VCaP (cell line): ENCODE data around the gene UBA52.
A peak's percentile ranks its signal among the peaks of the same experiment; 100 is the strongest.

ENCODE experiments used
- H3K27ac ChIP-seq: fragments of 450-650 bp; 2 replicates; pipeline ENCODE4 v1.5.1; 2017
- CTCF ChIP-seq: fragments of 450-650 bp; conservative IDR thresholded peaks from 2 replicates; pipeline ENCODE4 v1.5.1; 2017; ENCODE audit warnings: mild to moderate bottlenecking, moderate library complexity

UBA52 gene

GRCh38 chr19:18571564-18572344 lies at the start of gene UBA52:
TSS of gene UBA52 (plus strand) at chr19:18571857. CDS start at chr19:18573301, 1,444 bp downstream.
- TF ChIP-seq CTCF = no peak
- peak within 1 kb of the TSS; percentile 93 for H3K27ac ChIP-seq

DNA sequence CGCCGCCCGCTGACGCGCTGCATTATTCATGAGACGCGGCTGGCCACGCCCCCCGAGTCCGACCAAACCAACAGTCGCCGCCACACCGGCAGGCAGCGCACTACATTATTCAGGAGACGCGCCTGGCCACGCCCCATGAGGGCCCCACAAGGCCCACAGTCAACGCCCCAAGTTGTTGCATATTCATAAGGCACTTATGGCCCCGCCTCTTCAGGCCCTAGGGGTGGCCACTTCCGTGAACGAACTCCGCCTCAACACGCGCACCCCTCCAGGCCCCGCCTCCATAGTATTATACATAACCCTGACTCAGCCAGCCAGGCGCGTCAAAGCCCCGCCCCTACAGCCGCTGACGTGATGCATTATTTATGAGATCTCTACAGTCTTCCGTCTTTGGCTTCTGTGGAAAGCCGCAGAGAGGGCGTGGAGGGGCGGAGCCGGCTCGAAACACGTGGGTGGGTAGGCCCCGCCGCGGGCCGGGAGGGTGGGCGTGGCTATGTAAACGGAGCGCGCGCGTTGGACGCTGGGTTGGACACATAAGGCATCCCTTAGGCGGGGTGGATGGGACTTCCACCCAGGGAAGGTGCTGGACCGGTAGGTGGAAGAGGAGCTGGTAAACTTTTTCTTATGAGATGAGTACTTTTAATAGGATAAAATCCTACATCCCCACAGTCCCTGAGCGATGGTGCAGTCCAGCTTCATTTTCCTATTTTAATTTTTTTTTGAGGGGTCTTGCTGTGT lies 49.4 kb upstream of the UBA52 start:
- peak overlapping the region; percentile 93 for H3K27ac ChIP-seq
- no peak; the same call in 1 of the 2 replicates for TF ChIP-seq CTCF

- peak overlapping the region; percentile 93 for H3K27ac ChIP-seq
Measured at GRCh38 chr19:18522862-18523440, 48.7 kb upstream of the UBA52 start.

- no peak for TF ChIP-seq CTCF
- no peak overlapping the region for H3K27ac ChIP-seq
Measured at GRCh38 chr19:18523841-18524240, 47.8 kb upstream of the UBA52 start.

DNA sequence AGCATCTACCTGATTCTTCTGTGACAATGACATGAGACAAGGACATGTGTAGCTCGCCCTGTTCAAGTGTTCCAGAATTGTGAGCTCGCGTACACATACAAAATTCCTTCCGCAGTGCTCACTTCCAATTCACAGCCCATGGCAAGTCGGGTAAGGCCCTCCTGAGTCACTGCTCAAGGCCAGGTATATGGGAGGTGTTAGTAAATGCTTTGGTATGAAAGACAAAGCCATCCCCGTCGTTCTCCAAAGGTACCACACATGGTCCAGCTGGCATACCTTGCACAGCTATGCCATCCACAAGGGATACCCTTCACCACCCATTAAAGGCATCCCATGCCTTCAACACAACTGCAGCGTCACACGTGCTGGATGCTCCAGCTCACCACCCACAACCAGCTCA lies 45.3 kb upstream of the UBA52 start:
- H3K27ac ChIP-seq = no peak overlapping the region
- TF ChIP-seq CTCF = no peak

GRCh38 chr19:18529782-18530181 lies 41.9 kb upstream of the UBA52 start:
- TF ChIP-seq CTCF = no peak
- no peak overlapping the region for H3K27ac ChIP-seq

DNA sequence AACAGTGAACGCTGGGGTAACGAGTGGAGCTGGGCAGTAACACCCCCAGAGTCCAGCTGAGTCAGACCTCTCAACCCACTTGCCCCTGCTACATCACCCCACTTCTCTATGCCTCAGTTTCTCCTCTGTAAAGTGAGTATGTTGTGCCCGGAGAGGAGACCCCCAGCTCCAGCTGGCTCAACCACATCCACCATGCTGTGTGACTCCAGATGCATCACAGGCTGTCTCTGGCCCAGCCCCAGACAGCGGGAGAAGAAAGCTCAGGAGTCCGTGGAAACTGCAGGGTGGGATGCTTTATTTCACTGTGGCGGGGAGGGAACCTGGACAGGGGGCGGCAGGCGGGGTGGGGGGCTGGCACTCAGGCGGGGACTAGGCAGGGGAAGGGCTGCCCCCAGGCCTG lies 40.2 kb upstream of the UBA52 start:
- TF ChIP-seq CTCF = no peak
- no peak overlapping the region for H3K27ac ChIP-seq
